D721Med (cell line): ENCODE data around the gene IQCK.

Experiments used
- DNase-seq: peaks from one replicate; pipeline ENCODE4 v3.0.0; 2011; ENCODE audit warnings: low spot score; ENCODE audit not compliant: insufficient read length
- FAIRE-seq: peaks from 2 replicates; lab custom pipeline; 2011; peaks lifted over from hg19 to GRCh38; lab: Jason Lieb, UNC
- CTCF ChIP-seq: IDR thresholded peaks from 2 replicates; pipeline ENCODE4 v1.5.1; 2012; ENCODE audit warnings: mild to moderate bottlenecking, control low read depth; ENCODE audit not compliant: insufficient read depth; ENCODE audit errors: missing control alignments

IQCK gene

GRCh38 chr16:19699472-19699871 lies 18.6 kb upstream of the IQCK start:
- DNase-seq (no peak), FAIRE-seq (no peak)
- no peak for TF ChIP-seq CTCF

- no peak for TF ChIP-seq CTCF
- FAIRE-seq = no peak
- DNase-seq = no peak
Measured at GRCh38 chr16:19700319-19700781, 17.7 kb upstream of the IQCK start.

GRCh38 chr16:19701091-19701490 lies 17.0 kb upstream of the IQCK start:
- FAIRE-seq (no peak), DNase-seq (no peak)
- TF ChIP-seq CTCF = no peak

- no peak for DNase-seq
- TF ChIP-seq CTCF = no peak
- no peak for FAIRE-seq
Measured at GRCh38 chr16:19703172-19703889, 14.7 kb upstream of the IQCK start.

- FAIRE-seq (no peak), DNase-seq (no peak)
- no peak for TF ChIP-seq CTCF
Measured at GRCh38 chr16:19704321-19705145, 13.5 kb upstream of the IQCK start.

- TF ChIP-seq CTCF = no peak
- FAIRE-seq (no peak), DNase-seq (no peak)
Measured at GRCh38 chr16:19705146-19705501, 12.9 kb upstream of the IQCK start.

GRCh38 chr16:19705843-19706242 lies 12.2 kb upstream of the IQCK start:
- DNase-seq (no peak), FAIRE-seq (no peak)
- TF ChIP-seq CTCF = no peak
